EH (cell line): Measurements from ENCODE around the gene DYNLT4.
"Not testable (repeated sequence)": the region's sequence is repeated elsewhere in the genome, so short reads cannot be mapped to it uniquely, and the experiment has no call there.

ENCODE experiments used
- DNase-seq: peaks from one replicate; pipeline ENCODE4 v3.0.0-alpha.2; 2015; ENCODE audit warnings: low read depth

The DYNLT4 gene, protein sequence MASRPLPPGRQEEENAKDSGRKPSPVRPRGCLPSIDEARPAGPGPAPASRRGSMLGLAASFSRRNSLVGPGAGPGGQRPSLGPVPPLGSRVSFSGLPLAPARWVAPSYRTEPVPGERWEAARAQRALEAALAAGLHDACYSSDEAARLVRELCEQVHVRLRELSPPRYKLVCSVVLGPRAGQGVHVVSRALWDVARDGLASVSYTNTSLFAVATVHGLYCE

DNA sequence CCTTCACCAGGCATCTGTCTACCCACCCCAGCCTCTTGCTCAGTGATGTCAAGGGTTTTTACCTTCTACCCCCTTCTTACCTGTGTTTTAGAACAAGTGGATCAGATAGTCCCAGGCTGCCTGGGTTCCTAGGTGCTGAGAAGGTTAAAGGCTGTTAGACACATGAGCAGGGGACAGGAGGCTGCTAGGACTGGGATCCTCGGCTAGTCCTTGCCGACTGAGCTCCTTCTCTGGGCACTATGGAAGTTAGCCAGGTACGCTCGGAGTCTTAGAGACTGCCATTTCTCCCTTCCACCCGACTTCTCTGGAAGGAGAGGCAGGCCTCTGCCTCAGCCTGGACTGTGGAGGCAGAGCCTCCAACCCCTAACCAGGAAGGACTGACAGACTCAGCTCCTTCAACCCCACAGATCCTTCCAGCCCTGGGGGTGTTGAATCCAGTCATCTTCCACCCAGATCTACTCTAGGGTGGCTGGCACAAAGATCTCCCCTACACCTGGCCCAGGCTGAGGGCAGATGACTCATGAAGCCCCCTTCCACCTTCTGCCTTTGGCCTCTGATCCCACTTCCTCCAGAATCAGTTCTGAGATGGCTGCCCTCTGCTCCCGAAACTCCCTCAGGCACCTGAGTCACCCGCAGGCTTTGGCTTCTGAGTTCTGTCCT lies at the start of gene DYNLT4:
Gene DYNLT4, minus strand, starts transcription at position 648 of the 660 bp plus-strand sequence. CDS start 683 bp downstream, outside the sequence.
- no peak for DNase-seq

DNA sequence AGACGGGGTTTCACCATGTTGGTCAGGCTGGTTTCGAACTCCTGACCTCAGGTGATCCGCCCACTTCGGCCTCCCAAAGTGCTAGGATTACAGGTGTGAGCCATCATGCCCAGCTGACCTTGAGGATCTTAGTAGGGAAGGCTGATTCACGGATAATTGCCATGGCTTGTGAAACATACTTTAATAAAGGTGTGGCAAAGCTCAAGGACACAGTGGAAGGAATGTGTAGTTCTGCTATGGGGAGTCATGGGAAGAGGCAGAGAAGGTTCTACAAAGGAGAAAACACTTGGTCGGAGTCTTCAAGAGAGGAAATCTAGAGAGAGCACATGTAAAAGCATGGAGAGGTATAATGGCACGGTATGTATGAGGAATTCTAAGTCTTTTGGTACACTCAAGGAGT lies 48.6 kb upstream of the DYNLT4 start:
- no peak for DNase-seq

DNA sequence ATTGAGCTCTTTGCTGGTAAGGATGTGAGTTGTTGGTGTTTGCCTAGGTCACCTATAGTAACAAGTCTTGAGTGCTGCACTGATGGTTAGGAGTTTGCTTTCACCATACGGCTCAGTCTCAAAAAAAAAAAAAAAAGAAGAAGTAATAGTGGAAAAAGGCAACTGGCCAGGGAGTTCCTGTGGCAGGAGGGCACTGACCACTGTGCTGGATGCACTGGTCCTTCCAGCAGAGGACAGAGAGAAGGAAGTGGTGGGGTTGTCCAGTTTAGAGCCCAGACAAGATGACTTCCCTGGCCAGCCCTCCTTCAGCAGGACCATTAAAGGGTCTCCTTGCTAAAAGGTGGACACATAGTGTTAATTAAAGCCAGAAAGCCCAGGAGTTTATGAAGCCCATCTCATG lies 47.8 kb upstream of the DYNLT4 start:
- DNase-seq, result no peak

DNA sequence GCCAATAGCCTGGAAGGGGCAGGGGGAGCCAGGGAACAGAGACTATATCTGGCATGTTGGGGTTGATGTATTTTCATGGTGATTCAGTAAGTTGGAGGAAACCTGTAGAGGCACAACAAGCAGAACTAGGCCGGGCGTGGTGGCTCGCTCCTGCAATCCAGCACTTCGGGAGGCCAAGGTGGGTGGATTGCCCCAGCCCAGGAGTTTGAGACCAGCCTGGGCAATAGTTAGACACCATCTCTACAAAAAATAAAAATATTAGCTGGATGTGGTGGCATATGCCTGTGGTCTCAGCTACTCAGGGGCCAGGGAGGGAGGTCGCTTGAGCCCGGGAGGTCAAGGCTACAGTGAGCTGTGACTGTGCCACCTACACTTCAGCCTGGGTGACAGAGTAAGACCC lies 46.0 kb upstream of the DYNLT4 start:
- no peak for DNase-seq

DNA sequence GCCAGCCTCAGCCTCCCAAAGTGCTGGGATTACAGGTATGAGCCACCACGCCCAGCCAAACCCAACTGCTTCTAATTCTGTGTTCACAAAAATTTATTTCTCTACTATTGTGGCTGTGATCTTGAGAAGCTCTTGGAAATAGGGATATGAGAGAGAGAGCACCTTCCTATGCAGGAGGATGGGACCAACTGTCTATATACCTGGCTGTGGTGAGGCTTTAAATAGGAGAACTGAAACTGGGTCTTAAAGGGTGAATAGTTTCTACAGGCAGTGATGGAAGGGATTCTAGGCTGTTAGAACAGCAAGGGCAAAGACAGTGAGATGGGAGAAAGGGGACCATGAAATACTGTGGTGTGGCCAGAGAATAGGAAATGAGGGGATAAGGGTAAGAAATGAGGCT lies 44.2 kb upstream of the DYNLT4 start:
- DNase-seq, result no peak

DNA sequence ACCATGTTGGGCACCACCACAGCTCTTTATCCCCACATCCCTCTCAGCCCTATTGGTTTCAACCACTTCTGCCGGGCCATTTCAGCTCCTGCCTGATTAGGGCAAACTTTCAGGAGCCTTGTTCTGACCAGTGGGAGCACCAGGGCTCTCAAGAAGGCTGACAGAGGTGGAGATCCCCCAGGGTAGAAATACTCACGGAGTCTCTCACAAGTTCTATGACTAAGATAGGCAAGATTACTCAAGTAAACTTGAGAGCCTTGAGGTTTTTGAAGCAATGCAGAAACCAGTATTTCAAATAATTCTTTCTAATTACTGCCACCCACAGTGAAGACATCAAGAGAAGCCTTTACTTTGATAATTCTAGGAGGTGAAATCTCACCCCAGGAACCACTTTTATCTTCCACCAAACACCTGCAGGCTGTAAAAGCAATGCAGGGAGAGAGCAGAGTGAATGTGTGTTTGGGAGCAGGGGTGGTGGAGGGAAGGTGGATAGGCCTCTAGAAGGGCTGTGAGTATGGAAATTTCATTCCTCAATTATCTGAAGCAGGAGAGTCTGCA lies 42.5 kb upstream of the DYNLT4 start:
- peak; percentile 24 for DNase-seq

DNA sequence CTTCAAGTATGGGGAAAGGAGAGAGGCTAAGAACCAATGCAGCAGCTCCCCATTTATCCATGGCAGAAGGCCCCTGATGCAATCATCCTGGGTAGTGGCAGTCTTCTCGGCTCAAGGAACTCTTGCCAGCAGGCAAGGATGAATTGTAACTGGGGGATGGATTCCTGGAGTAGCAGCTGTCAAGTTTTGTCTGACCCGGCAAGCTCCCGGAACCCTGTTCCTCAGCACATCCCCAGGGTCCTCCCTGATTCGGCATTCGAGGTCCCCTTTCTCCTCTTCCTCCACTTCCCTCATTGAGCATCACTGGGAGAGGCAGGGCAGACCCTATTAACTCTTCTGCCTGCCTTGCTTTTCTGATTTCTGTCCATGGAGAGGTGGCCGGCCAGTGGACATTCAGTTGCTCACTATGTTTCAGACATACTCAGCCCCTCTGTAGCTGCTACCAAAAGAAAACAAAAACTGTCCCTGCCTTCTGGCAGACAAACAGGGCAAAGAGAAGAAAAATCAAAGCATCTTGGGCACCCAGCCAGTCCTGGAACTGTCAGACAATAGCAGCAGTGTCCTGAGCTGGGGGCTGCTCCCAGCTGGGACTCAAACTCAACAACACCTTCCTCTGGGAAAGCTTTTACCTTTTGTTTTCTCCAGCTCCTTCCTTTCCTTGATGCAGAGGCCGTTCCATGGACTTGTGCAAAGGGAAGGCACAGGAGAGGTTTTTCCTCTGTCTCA lies 41.5 kb upstream of the DYNLT4 start:
- DNase-seq, result no peak

DNA sequence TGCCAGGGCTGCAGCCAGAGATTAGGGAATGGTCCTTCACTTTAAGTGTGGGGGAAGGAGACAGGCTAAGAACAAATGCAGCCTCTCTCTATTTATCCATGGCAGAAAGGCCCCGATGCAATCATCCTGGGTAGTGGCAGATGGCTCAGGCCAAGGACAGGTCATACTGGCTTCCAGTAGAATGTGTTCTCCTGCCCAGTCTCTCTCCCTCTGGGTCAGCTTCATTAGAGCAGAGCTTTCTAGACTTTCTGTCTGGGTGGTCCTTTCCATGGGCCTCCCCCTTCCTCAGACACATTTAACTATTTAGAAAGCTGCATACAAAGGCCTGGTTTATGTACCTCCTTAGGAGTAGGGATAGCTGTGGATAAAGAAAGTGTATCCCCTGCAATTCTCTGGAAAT lies 40.7 kb upstream of the DYNLT4 start:
- DNase-seq, result no peak

DNA sequence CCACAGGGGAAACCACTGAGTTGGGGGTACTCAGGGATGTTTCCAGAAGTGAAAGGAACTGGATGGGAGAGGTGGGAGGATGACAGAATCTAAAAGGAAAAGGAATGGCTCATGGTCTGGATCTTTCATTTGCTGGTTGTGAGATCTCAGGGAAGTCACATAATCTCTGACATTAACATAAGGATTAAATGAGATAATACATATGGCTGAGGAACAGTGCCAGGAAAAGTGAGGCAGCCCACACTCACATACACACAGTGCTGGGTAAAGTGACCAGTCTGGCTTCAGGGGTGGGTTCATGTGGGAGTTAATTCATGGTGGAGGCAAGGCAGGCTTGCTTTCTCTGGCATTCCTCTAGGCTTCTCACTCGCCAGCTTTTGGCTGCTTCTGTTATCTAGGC lies 39.8 kb upstream of the DYNLT4 start:
- DNase-seq, result no peak

DNA sequence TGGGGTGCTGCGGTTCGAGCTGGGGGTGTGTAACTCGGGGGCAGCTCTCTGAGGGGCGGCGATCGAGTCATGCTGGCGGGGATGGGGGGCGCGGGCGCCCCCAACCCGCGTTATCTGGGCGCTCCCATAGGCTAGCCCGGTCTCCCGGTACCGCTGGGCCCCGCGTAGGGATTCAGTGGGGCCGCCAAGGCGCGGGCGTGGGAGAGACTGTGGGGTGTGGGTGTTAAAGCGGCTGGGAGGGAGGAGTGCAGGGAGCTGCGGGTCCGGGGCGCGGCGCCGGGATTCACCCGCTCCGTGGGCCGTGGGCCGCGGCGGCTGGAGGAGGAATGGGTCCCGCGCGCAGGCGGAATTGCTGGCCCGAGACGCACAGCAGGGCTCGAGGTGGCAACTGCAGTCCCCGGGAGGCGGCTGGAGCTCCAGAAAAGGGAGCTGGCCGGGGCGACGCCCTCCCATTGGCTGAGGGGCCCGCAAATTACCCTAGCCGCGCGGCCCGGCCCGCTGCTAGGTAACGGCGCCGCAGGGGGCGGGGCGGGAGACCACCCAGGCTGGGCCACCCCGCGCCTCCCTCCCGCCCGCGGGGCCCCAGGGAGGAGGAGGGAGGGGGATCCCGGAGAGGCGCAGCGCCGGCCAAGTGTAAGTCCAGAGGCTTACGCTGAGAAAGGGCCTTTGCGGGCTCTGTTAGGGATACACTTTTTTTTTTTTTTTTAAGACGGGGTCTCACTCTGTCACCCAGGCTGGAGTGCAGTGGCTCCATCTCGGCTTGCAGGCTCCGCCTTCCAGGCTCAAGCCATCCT lies 35.9 kb upstream of the DYNLT4 start, which contains the start of gene PTCH2:
Gene PTCH2, minus strand, starts transcription at position 392 of the 794 bp plus-strand sequence. Its CDS starts 321 bp downstream, at position 71.
- peak; percentile 78 for DNase-seq

DNA sequence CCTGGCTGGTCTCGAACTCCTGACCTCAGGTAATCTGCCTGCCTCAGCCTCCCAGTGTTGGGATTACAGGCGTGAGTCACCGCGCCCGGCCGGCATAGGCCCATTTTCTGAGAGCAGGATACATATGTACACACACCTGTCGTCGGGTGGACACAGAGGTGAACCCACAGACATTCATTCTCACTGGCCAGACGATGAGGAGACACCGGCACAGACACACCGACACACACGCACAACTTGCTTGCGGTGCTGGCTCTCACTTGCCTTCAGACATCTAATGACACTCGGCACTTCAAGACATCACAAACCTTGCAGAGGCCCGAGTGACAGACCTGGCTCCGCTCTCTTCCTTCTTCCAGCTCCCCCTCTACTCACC lies 35.3 kb upstream of the DYNLT4 start:
- DNase-seq, result no peak

DNA sequence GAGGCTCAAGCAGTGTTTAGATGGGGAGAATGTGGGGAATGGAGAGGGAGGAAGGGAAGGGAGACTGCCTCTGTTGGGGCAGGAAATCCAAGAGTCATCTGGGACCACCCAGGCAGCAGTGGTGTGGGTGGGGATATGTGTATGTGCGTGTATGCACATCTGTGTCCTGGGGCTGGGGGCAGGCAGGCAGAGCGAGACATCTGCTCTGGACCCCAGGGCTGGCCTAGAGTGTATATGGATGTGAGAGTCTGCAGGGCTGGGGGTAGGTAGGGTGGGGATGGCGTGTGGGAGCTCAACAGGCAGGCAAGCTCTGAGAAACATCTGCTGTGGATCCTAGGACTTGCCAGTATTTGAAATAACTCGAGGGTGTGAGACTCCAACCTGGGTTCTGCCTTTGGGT lies 32.4 kb upstream of the DYNLT4 start:
- DNase-seq, result no peak

DNA sequence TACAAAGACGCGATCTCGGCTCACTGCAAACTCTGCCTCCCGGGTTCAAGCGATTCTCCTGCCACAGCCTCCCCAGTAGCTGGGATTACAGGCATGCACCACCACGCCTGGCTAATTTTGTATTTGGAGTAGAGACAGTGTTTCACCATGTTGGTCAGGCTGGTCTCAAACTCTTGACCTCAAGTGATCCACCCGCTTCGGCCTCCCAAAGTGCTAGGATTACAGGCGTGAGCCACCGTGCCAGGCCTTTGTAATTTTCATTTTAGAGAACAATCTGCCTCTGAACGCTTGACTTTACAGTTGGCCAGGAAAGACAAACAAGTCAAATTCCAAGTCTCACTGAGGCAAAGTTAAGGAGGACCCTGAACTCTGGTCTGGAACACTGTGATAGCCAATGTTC lies 31.1 kb upstream of the DYNLT4 start:
- DNase-seq, result not testable (repeated sequence)

DNA sequence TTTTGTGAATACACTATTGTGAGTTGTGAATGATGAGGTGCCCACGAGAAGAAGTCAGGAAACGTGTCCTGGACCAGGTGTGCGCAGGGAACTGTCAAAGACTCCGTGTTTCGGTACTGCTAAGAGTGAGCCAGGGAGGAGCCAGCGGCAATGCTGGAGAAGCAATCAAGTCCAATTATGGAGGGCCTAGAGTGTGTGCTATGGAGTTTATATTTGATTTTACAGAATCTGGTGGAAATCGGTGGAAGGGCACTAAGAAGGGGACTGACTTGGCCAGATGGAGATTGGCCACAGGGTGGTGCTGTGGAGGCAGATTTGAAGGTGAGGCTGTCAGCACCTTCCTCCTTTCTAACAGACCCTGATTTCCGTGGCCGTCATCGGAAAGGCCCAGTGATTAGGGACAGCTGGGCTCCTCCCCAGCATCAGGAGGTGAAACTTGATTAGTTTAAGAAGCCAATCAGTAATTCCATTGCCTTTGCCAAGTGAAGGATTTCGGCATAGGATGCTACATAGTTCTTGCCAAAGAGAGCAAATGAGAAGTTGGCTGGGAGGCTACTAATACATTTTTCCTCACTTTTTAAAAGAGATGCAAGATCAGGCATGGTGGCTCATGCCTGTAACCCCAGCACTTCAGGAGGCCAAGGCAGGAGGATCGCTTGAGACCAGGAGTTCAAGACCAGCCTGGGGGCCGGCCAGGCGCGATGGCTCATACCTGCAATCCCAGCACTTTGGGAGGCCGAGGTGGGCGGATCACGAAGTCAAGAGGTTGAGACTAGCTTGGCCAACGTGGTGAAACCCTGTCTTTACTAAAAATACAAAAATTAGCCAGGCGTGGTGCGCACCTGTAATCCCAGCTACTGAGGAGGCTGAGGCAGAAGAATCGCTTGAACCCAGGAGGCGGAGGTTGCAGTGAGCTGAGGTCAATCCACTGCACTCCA lies 28.9 kb upstream of the DYNLT4 start:
- peak; percentile 80 for DNase-seq

DNA sequence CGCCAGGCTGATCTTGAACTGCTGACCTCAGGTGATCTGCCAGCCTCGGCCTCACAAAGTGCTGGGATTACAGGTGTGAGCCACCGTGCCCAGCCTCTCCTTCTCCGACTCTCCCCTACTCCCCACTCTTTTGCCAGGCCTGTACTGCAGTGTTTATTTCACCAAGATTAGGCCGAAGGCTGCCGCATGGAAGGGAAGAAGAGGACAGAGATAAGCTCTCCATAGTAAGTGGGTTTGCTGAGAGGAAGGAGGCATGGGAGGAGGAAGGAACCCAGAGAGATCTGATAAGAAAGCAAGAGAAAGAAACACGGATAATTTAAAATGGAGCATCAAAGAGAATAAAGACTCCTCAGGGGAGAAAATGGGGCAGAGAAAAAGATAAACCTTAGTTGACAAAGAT lies 27.2 kb upstream of the DYNLT4 start:
- DNase-seq, result no peak

DNA sequence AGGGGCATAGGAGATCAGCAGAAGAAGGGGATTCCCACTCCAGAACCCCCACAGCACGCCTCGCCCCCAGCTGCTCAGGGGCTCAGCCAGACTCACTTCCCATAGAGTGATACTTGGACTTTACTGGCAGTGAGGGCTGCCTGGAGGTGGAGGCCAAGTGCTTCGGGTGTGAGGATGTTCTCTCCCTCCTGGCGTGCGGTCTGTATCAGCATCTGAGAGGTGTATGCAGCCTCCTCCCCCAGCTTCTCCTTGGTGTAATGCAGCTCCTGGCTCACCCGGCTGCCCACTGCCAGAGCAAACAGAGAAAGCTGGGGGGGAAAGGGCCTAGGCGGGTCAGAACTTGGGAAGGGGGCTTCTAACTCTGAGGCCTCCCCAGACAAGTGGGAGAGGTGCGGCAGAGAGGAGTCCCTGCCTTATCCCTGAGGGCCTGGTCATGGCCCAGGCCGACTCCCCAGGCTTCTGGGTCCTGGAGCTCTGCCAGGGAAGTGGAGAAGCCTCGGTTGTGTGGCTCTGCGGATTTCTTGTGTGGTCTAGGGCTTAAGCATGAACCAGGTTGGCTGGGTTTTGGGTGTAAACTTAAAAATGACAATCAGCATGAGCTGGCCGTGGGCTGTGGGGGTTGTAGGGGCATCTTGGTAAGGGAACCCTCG lies 25.0 kb upstream of the DYNLT4 start:
- no peak for DNase-seq

DNA sequence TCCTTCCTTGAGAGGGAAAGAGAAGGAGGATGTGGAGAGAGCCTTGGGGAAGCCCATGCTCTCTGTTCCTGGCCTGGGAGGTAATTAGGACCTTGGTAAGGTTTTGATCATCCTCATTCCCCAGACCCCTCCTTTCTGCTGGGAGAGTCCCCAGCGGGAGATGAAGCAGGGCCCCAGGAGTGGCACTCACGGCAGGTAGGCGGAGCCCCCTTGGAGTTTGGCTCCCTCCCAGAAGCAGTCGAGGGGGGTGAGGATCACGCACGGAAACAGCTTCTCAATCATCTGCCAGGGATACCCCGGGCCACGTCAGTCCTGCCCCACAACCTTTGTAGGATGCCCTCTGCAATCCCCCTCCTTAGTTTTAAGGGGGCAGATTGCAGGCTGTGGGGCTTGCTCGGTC lies 24.4 kb upstream of the DYNLT4 start:
- DNase-seq, result no peak

DNA sequence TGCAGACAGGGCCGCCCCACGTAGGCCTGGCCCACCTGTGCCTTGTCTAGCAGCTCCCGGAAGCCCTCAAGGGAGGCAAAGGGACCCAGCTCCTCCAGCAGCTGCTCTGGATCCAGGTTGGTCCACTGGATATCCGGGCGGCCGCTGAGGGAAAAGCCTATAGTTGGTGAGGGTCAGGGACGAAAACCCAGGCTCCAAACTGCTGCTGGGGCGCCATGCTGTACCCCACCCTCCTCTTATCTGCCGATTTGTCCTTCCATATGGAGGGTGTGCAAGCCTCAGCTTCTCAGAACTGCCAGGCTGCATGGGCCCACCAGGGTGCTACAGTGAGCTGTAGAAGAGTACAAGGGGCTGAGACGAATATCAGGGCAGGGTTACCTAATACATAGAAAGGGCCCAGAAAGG lies 23.8 kb upstream of the DYNLT4 start:
- no peak for DNase-seq

DNA sequence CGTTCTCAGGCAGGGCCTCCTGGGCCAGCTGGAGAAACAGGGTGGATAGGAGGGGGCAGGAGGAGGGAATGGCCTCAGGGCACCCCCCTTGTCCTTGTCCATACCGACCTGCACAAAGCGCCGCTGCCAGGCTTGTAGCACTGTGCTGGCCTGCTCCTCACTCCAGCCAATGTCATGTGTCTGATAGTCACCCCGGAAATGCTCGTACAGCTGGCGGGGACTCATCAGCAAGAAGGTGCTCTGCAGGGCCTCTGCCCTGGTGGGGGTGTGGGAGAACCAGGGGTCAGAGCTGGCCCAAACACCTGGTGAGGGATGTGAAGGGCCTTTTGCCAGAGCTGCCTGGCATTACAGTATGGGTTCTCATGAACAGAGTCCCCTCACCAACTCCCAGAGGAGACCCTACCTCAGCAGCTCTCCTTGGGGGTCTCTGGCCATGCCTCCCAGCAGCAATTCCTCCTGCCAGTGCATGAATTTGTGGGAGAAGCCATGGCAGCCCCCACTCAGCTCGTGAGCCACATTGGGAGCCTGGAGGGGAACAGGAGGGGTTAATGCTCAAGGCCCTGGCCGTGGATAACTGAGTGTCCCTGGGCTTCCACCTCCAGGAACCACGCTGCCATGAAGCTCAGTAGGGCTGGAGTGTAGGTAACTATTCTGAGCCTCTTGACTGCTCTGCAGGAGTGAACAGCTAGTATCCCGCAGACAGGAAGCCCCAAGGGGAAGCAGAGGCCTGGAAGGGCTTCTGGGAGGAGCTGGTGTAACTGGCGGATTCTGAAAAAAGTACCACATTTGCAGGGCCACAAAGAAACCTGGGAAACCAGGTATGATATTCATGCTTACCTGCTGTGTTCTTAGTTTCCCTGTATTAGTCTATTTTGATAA lies 22.6 kb upstream of the DYNLT4 start:
- no peak for DNase-seq
